Renal cortical epithelial cell (primary cell): ENCODE results near the gene CUEDC1. TPM values are rescaled to one million over a fixed set of nuclear protein-coding genes. Genes with fewer than 3 reads are reported as not detected.

Experiments used
- DNase-seq: peaks from one replicate; pipeline ENCODE4 v3.0.0-alpha.2; 2011; ENCODE audit warnings: low read depth
- total RNA-seq: library from RNA; depleted of rRNA; stranded (reverse); fragments of >200 nt; gene quantifications from 2 replicates; pipeline ENCODE4 v1.2.3, GENCODE V29; 2014

Gene CUEDC1
- total RNA-seq, 1 donor from 2014 or later, result 20.1 TPM

DNA sequence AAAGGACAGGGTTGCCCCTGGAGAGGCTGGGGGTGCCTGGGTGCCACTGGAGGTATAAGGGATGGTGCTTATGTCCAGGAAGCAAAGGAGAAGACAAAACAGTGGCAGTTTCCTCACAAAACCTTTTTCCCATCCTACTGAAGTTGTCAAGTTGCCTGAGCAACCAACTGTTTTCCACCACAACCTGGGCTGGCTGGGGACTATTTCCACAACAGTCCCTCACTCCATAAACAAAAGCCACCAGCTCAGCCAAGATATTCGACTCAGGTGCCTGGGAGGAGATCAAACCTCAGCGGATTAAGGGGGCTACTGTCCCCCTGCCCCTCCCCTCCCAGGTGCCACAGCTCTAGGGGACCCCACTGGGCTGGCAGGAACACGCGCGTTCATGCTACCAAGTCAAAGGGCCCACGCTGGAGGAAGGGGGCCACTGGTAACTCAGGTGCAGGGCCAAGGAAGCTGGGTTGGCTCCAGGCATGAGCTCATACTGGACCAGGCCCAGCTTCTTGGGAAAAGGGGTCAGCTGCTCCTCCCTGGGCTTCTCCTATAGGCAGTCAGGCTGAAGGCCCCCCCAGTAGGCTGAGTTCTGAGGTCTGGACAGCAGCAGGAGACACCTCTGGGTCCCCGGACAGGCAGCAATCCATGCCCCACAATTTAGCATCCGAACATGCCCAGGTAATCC, 59.7 kb downstream of the CUEDC1 start:
- DNase-seq, result peak; percentile 67

DNA sequence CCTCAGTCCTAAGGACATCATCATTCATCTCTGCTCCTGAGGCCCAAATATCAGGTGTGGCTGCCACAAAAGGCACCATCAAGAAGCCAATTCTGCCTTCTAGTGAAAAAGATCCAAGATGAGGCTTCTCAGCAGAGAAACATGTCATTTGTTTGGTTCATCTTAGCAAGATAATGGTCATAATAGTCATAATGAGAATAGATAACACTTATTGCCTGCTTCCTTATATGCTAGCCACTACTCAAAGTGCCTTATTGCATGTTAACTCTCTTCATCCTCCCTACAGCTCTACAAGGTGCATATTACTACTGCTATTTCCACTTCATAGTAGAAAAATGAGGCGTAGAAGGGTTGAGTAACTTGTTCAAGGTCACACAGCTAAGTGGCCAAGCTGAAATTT, 60.4 kb downstream of the CUEDC1 start:
- no peak for DNase-seq

DNA sequence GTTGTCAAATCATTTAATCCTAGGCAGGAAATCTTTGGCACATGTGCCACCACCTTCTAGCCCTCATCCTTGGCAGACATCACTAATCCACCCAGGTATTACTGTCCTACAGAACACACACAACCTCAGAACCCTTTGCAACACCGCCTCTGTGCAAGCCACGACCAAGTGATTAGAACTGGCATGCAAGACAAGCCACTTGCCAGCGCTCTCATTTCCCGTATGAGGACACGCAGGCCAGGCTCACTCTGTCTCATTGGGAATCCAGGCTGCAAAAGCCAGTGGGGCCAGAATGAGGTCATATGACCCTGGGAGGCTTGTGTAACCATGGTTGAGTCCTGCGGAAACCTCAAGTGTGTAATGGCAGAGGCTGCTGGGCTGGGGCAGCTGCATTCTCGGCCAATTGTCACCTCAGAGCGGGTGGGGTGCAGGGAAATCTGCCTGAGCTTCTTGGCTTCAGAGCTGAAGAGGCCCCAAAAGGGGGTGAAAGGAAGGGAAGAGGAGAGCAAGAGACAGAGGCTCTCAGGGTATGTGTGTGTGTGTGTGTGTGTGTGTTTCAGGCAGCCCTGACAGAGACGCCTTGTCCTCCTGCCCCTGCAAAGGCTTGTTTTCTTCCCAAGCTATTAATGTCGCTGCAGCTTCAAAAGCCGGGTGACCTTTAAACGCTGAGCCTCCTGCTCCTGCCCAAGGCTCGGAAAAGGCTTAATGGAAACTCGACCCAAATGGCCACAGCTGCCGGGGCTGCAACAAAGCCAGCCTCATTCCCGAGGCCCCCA, 62.2 kb downstream of the CUEDC1 start:
- peak; percentile 97 for DNase-seq

DNA sequence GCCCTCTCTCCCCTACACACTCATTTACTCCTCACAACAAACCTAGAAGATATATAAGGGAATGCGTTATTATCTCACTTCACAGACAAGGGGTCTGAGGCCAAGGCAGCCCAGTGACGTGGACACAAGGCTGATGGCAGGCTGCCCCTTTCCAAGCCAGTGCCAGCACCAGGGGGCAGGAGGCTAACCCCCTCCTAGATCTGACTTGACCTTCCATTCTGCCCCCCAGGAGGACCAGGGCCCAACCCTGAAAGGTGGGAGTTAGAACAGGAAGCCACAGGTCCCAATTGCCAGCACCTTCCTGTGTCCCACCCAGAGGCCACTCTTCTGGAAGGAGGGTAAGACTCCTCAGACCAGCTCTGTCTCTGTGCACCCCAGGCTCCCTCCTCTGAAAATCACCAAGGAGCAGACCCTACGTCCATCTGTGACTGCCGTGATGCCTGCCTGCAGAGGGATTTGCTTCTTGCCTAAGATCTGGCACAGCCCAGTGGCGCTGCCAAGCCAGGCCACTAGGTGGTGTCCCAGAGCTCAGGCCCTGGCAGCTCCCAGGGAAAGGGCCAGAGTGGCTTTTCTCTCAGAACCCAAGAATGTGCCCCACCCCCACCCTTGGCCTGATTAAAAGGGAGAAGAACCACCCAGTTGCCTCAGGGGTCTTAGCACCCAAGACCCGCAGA, 62.9 kb downstream of the CUEDC1 start:
- DNase-seq, result peak; percentile 80

DNA sequence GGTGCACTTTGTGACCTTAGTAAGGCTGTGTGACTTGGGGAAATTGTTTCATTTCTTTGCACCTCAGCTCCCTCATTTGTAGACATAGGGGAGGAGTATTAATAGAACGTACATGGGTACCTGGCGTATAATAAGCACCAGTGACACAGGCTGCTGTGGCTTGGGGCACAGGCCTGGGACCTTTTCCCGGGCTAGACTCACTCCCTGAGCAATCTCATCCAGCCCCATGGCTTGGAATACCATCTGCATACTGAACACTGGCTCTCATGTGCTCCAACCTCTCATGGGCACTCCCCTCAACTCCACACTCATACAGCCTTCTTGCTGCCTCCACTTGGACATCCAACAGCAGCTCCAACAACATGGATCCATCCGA, 64.4 kb downstream of the CUEDC1 start:
- DNase-seq, result no peak

DNA sequence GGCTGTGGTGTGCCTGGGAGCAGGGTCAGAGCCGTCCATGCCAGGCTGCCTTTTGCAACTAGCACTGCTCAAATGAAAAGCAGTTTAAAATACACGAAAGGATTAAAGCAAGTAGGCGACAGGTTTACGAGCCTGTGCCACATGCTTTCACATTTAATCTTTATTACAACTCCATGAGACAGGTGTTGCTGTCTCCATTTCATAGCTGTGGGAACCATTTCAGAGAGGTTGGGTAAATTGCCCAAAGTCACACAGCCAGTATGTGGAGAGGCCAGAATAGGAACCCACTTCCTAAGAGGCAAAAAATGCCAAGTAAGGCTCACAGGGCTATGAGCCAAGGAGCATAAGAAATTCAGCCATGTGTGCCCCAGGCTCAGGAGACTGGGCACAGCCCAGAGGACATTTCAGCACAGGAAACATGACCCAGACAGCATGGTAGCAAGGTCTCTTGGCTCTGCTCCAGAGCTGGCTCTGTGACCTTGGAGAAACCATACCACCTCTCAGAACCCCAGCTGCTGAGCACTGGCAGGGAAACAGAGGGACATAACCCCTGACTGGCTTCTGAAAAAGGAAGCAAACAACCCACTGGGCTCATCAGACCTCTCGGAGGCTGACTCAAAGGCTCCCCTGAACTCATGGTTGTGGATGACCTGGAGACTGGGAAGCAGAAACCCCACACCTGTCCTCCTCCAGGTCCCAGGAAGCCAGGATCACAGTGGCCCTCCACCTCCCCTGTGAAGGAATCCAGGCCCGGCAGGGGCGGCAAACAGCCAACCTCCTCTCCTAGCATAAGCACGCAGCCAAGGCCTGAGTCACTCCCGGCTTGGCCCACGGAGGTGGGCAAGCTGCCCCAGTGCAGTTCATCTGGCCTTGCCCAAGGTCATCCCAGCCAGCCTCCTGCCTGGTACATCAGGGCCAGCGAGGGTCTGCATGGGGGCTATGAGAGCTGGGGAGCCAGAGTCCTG, 65.0 kb downstream of the CUEDC1 start:
- DNase-seq, result peak; percentile 91

DNA sequence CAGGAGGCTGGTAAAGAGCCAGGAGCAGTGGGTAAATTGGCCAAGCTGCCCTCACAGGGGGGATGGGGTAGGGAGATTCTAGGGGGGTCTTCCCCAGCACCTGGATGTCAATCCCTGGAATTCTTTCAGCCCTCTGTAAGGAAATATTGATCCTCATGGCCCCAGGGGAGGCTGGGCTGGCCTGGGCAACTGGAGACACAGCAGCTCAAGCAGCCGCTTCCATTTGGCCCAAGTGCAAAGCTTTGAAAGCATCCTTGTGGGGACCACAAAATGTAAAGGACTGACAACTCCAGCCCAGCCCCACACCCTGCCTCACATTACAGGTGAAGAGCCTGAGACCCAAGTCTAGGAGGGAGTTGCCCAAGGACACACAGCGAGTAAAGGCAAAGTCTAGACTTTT, 66.0 kb downstream of the CUEDC1 start:
- no peak for DNase-seq

DNA sequence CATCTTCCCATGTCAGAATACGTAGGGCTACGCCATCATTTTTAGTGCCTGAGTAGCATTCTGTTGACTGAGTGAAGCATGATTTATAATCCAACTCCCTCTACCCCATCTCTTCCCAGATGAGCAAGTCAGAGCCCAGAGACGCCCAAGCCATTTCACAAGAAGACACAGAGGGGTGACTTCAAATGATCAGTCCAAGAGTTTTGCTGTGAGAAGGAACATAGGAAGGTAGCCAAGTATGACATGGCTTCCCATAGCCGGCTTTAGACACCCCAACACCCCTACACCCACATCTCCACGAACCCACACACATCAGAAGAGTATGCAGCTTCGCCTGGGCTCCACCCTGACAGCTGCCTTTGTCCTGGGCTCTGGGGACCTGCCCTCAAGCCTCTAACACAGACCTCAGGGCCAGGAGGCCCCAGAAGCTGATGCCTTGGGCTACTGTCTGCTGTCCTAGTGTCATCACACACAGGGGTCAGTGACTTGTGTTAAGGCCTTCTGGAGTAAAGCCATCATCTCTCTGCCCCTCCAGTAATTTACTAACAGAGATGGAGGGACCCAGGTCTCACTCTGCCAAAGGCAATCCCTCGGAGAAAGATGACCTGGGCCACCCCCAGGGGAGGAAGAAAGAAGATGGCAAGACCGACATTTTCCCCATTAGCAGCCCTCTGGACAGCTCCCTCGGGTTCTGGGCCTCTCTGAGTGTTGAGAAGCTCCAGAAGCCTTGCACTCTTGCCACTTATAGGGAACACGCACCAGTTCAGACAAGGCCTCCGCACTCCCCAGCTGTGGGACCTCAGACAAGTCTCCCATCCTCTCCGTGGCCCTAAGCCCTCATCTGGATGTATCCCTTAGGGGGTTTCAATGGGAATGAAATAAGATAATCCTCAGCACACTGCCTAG, 66.6 kb downstream of the CUEDC1 start:
- no peak for DNase-seq

DNA sequence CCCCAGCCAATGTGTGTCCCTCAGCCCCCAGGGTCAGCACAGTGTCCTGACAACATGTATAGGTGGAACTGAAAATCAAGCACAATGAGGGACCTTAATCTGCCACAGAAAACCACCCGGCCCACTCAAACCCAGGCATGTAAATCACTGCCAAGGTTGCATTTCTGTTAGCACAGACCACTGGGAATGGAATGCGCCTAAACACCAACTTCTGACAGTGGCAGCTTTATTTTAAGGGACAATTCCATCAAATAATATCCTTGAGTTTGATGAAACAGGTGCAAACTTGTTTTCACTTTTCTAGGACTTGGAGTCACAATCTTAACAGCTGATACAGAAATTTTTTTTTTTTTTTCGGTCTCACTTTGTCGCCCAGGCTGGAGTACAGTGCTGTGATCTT, 68.1 kb downstream of the CUEDC1 start:
- no peak for DNase-seq

DNA sequence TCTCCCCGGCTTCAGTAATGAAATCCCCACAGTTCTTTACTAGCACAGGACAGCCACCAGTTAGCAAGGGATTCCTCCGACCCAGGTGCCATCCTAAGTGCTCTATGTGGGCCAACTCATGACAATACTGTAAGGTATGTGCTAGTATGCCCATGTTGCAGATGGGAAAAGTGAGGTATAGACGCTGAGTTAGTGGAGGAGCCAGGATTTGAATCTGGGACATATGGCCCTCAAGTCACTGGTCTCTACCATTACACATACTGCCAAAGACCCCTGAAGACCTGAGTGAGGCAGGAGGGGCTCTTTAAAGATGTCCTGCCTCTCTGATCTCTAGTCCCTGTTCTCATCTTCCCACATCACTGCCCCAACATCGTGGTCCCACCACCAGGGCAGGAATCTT, 69.2 kb downstream of the CUEDC1 start:
- DNase-seq, result no peak

DNA sequence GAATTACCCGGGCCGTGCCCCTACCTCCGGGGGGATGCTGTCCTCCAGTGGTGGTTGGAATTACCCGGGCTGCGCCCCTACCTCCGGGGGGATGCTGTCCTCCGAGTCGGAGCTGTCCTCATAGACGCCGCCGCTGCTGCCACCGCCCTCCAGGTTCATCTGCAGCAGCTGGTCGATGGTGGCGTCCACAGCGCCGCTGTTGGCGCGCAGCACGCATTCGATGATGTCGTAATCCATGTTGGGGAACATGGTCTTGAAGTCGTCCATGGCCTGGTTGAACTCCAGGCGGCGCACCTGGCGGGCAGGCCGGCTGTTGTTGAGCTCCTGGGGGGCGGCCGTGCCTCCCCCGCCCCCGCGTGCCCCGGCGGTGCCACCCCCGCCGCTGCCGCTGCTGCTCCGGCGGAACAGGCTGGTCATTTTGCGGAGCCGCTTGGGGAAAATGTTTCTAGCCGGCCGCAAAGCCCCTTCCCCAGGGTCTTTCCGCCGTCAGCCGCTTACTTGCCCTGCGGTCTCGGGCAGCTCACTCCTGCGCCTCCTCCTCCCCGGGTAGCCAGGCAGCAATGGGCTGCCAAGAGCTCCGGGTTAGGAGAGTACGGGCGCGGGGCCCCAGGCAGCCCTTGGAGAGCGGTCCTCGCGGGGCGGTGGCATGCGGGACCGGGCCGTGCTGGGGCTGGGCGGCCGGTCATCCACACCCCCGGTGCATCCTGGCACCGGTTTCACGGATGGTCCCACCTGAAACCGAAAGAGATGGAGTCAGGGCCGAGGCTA, 69.9 kb downstream of the CUEDC1 start:
- DNase-seq, result no peak

DNA sequence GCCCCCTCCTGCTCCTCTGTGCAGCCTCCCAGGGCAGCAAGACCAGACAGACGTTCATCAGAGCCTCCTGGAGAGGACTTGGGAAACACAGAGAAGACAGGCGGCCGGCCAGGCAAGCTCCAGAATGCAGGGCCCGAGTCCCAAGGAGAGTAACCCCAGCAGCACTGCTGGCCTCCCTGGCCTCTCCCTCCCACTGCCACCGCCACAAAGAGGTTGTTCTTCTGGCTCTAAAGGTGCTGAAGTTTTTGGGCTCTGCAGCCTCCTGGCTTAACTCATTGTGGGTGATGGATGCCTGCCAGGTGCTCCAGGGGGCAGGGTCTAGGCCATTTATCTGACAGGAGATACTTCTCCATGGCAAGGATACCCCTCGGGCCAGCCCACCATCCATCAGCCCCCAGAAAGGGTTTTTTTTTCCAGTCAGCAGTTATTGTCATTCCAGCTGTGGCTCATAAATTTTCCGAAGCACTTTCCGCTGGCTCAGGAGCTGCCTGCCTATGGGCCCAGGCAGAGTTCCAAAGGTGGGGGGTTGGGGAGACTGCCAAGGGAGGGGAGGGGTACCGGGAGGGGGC, 73.3 kb downstream of the CUEDC1 start:
- no peak for DNase-seq

DNA sequence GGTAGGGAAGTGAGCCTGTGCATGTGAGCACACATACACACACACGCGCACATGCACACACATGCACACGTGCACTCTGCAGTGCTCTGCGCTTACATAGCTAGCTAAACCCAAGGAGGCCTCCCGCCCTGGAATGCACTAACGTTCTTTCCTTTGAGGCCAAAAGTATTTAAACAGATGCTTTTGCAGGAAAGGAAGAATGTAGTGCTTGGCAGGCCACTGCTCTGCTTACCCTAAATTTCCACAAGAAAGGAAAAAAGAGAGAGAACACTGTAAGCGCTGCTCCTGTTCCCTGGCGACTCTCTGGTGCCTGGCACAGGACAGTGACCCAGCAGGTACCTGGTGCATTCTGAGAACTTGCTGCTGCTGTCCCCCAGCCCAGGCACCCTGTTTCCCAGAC, 74.1 kb downstream of the CUEDC1 start:
- no peak for DNase-seq

DNA sequence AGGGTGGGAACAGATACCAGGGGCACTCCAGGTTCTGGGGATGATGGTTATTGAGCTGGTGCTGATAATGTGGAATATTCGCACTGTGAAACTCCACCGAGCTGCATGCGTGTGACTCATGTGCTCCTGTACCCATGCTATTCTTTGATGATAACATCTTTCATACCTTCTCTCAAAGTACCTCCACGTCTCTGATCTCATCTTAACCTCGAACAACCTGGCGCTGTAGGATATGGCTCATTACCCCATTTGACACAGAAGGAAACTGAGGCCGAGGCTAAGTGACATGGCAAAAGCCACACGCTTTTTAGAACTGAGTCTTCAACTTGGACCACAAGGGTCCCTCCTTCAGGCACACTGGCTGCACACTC, 75.1 kb downstream of the CUEDC1 start:
- no peak for DNase-seq

DNA sequence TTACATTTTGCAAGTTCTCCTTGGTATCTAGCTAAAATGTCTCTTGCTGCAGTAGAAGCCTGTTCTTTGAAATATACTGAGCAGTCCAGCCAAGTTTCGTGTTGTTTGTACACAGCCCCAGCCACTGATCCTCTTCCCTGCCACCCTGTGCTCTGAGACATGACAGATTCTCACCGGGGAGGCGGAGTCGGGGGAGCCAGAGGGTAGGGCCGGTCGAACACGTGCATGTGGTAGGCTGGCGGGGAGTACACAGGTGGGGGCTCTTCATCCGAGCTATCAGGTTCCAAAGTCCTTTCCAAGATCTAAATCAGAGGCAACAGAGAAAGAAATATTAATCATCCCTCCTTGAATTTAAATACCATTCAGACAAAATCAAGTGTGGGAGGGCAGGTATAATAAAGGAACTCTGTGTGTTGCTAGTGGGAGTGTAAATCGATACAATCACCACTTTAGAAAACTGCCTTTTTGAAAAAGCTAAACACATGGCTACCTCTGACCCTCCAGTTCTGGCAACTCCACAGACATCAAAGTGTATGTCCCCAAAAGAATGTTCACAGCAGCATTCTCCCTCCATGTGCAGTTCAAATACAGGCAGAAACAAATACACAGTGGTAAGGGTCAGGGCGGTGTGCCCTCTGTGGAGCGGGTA, 75.7 kb downstream of the CUEDC1 start:
- no peak for DNase-seq

DNA sequence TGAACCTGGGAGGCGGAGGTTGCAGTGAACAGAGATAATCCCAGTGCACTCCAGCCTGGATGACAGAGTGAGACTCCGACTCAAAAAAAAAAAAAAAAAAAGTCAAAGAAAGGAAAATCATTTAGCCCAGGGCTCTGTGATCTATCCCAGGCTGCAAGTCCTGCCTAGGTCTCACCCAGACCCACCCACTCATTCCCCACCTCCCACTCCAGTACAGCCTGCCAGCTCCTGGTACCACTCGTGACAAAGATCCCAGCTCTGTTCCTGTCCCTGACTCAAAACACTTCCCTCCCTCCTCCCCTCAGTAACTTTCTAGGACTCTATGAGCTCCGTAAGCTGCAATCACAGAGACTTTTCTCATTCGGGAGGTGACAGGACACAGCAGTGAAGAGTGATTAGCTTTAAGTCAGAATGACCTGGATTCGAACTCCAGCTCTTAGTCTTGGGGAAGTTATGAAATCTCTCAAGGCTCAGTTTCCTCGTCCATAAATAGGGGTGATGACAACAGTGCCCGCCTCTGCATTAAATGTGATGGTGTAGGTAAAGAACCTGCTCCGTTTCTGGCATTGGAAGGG, 77.3 kb downstream of the CUEDC1 start:
- DNase-seq, result no peak

DNA sequence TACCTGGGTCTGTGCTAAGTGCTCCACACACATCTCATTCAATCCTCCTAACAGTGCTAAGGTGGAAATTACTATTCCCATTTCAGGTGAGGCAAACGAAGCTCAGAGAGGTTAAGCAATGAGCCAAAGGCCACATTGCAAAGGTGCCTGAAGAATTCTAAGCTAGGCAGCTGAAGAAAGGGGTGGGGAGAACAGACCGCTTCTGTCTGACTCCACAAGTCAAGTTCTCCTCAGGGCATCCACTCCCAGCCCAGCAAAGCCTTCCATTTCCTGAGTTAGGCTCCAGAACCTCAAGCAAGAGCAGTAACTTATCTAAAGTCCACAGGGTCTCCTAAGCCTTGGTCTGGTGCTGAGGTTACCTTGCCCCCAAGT, 78.4 kb downstream of the CUEDC1 start:
- no peak for DNase-seq

DNA sequence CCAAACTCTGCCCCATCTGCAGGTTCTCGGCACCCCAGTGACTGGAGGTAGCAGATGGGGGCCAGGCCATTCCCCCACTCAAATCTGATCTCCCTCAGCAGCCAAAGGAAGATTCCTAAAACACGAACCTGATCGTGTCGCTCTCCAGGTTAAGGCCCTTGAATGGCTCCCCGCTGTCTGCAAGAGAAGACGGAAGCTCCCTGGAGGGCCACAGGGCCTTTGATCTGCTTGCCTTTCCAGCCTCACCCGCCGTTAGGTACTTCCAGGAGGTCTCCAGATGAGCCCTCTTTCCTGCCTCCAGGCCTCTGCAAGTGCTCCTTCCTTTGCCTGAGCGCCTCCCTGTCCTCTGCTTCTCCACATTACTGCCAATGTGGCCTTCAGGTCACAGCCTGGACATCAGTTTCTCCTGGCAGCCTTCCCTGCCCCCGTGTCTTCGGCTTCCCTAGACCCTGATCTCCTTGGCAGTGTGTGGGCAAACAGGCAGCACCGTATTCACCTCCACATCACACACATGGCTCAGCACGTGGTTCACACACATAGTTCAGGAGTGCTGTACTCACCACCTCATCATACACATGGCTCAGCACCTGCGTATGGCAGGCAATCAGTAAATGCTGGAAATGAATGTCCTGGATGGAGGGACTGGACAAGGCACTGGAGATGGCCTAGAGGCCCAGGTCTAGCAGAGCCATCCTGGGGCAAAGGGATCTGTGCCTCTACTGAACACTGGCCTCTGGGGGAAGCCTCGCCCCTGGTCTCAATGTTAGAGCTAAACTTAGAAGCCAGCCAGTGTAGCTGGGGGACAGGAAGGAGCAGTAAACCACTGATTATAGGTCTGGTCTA, 79.0 kb downstream of the CUEDC1 start:
- no peak for DNase-seq
